GM19467 (cell line): ENCODE results near the gene TRAM2.

Experiments used
- ATAC-seq: cut with Tn5 transposase; IDR thresholded peaks from one replicate; pipeline ENCODE4 v1.9.1; 2021; ENCODE audit warnings: mild to moderate bottlenecking, moderate library complexity; ENCODE audit not compliant: unreplicated experiment

Gene TRAM2, protein sequence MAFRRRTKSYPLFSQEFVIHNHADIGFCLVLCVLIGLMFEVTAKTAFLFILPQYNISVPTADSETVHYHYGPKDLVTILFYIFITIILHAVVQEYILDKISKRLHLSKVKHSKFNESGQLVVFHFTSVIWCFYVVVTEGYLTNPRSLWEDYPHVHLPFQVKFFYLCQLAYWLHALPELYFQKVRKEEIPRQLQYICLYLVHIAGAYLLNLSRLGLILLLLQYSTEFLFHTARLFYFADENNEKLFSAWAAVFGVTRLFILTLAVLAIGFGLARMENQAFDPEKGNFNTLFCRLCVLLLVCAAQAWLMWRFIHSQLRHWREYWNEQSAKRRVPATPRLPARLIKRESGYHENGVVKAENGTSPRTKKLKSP

DNA sequence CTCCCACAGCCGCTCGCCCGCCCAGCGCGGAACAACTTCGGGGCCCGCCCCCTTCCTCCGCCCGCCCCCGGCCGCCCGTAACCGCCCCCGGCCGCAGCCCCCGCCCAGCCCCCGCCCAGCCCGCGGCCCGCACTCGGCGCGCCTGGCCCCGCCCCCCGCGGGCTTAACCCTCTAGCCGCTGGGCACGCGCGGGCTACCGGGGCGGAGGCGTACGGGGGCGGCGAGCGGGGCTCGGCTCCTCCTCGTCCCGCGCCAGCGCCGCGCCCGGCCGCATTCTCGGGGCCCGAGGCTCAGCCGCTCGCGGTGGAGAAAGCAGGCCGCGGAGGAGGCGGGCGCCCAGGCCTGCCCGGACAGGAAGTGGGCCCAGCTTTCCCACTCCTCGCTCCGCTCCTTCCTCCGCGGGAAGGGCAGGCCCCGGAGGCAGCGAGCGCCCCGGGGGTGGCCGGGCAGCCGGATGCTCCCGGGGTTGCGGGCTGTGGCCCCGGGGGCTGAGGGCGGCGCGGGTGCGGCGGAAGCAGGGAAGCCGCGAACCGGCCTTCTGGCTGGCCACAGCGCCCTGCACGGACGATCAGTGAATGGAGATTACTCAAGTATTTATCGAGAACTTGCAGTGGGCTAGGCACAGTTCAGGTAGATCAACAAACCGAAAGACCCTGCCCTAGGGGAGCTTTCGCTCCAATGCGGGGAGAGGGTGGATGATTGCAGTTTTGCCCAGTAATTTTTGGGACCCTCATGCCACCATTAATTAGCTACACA, at the start of gene TRAM2:
TSS of gene TRAM2 (minus strand) at position 39 of the 756 bp plus-strand sequence. CDS start 145 bp downstream, outside the sequence.
- peak; percentile 51 for ATAC-seq

DNA sequence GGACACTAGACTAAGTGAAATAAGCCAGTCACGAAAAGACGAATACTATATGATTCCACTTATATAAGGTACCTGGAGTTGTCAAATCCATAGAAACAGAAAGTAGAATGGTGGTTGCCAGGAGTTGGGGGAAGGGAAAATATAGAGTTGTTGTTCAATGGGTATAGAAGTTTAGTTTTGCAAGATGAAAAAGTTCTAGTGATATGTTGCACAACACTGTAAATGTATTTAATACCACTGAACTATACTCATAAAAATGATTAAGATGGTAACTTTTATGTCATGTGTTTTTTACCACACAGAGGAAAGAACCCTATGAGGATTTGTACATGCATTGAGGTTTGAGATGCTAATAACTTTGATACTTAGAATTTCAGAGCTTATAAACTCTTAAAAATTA, 46.0 kb upstream of the TRAM2 start:
- ATAC-seq: no peak

DNA sequence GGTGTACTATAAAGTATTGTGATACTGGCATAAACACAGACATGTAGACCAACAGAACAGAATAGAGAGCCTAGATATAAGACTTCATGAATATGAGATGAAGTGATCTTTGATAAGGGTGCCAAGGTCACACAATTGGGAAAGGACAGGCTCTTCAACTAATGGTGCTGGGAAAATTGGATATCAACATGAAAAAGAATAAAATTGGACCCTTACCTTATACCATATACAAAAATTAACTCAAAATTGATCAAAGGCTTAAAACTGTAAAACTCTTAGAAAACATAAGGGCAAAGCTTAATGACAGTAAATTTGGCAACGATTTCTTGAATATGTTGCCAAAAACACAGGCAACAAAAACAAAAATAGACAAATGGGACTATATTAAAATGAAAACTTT, 44.8 kb upstream of the TRAM2 start:
- no peak for ATAC-seq

DNA sequence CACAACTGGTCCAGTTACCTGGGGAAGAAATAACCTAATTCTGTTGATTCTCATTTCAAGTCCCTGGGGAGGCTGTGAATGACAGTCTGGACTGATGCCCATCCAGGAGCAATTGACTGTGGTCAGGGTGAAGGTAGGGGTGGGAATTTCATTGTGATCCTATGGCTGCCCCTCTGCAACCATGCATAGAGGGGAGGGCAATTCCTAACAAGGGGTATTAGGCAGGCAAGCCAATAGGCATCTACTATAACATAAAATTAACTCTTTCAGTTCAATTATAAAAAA, 44.0 kb upstream of the TRAM2 start:
- no peak for ATAC-seq

DNA sequence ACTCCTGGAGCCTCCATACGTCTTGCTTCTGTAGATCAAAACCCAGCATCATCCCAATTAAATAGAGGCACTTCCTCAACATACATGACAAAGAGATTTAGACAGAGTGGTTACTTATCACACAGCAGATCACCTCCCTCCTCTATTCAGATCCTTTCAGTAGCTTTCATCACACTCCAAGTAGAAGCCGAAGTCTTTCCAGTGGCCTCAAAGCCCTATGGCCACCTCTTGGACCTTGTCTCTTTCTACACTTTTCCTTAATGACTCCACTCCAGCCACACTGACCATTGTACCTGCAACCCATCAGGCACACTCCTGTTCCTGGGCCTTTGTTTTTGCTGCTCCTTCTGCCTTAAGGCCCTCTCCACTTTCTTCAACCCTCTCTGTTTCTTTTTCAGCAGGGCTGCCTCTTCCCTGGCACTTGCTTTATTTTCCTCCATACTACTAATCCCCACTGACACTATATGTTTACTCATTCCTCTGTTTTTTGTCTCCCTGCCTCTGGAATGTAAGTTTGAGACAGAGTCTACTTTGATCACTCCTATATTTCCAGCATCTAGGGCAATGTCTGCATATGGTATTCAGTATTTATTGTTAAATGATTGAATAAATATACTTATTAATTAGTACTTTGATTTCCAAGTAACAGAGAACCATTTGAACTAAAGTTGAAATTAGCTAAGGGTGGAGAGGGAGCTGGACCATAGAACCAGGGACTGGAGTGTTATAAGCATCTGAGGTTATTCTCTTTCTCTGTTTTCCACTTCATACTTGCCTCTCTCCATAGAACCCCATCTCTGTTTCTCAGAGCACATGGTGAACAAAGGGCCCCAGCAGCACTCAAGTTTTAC, 43.4 kb upstream of the TRAM2 start:
- ATAC-seq: no peak

DNA sequence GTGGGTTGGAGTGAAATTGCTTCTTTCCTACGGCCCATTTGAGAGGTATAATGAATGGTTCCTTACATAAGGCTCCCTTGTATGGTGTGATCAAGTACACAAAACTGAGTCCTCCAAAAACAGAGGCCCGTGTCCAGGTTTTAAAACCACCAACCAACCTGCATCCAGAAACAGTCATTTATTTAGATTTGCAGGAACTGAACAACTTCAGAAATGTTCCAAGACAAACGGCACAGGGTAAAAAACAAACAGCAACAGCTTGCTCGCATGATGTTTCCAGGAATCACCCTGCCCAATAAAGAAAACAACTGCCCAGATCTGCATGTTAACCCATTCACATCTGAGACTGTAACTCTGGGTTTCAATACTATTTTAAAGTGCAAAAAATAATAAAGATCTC, 40.2 kb upstream of the TRAM2 start:
- ATAC-seq: no peak

DNA sequence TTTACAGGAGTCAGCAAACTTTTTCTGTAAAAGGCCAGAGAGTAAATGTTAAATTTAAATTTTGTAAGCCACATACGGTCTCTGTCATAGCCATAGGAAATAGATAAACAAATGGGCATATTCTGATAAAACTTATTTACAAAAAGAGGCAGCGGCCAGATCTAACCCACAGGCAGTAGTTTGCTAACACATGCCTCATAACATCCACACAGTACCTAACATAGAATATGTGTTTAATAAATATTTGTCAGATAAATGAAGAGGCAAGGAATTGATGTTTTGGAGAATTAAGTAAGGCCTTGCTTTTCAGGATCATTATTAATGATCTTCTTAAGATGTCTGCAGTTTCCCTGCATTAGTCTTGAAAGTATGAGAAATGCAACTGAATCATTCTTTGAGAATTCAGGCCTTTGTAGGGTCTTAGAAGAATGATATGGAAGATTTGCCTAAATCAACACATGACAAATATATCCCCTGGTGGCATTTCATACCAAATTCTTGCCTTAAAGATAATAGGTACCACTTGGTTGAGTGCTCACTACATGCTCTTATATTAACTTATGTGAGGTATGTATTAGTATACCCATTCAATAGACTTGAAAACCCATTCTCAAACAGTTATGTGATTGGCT, 39.3 kb upstream of the TRAM2 start:
- ATAC-seq: no peak

DNA sequence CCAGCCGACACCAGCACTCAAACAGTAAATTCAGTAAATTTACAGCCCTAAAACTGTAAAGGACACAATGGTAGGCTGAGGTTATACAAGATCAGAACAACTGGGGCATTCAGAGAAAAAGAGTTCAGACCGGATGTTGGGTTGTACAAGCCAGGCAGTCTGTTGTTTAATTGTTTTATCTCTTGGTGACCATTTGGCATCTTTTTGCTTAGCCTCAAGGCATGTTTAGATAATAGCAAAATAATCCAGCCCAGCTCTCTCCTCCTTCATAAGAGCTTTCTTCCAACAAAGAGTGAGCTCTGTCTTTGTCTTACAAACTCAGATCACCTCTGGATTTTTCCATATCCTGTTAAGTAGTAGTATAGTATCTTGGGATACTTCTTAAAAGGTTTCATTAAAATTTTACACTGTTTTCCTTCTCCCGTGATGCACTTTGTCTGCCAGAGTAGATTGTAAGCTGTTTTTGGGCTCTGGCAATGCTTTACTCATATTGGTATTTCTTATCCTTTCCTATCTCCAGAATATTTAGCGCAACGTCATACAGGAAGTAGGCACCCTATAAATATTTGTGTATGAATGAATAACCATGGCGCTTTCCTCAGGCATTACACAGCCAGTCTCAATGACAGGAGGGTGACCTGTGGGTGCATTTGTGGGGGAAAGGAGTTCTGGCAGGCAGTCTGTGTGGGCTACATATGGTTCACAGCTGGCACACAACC, 35.6 kb upstream of the TRAM2 start:
- no peak for ATAC-seq

DNA sequence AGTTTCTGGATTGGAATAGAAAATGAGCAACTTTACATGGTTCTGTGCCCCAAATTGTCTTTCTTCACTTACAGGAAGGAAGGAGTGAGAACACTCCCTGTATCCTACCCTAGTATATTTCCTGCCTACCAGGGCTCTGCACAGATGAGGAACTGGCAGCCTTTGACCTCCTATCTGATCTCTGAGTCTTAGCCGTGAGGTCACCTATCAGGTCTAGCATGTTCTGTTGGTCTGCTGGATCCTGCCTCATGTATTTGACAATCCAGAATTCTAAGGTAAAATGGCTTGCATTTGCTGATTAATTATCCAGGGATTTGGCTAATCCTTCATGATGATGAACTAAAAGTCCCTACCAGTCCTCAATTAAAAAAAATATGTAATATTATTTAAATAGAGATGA, 35.0 kb upstream of the TRAM2 start:
- no peak for ATAC-seq

DNA sequence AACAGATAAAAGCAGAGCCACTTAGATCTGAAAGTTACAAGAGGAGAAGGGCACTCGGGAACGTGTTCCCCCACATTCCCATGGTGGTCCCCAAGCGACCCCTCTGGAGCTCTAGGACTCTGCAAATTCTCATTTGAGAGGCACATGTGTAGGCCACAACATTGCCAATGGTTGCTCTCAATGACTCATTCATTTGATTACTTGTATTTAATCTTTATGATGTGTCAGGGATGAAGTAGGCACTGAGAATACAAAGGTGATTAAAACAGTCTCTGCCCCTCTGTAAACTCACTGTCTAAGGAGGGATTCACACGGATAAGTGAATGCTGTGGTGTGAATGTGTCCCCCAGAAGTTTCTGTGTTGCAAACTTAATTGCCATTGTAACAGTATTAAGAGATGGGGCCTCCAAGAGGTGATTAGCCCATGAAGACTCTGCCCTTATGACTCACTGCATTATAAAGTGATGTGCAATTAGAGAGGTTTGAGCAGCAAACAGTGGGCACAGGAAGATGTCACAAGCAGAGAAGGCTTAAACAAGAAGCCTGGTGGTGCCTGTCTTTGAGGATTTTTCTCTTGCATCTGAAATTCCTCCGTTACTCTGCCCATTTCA, 34.0 kb upstream of the TRAM2 start:
- no peak for ATAC-seq

DNA sequence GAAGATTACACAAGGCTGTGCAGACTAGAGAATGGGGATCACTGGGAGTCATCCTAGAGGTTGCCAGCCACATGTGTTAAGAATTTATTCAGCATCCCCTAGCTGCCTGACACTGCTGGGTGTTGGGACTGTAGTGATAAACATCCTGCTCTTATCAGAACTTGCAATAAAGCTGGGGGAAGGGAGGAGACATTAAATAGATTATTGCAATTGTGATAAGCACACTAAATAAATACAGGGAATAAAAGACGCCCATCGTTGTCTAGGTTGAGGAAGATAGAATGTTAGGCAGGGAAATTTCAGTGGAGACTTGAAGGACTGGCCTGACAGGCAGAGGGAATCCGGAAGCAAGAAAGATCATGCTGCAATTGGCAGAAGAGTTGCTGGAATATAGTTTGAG, 33.2 kb upstream of the TRAM2 start:
- ATAC-seq: no peak

DNA sequence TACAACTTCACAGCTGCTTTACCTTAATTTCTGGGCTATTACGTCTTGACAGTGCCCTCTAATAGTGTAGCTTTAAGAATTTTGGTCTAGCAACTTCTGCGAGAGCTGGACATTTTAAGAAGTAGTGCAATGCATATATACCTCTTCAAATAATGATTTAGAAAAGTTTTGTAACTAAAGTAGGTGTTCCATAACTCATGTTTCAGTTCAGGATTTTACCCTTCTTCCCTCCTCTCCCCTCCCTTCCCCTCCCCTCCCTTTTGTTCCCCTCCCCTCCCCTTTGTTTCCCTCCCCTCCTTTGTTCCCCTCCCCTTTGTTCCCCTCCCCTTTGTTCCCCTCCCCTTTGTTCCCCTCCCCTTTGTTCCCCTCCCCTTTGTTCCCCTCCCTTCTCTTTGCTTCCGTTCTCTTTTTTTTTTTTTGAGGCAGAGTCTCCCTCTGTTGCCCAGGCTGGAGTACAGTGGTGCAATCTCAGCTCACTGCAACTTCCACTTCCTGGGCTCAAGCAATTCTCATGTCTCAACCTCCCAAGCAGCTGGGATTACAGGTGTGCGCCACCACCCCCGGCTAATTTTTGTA, 28.8 kb upstream of the TRAM2 start:
- ATAC-seq: no peak

DNA sequence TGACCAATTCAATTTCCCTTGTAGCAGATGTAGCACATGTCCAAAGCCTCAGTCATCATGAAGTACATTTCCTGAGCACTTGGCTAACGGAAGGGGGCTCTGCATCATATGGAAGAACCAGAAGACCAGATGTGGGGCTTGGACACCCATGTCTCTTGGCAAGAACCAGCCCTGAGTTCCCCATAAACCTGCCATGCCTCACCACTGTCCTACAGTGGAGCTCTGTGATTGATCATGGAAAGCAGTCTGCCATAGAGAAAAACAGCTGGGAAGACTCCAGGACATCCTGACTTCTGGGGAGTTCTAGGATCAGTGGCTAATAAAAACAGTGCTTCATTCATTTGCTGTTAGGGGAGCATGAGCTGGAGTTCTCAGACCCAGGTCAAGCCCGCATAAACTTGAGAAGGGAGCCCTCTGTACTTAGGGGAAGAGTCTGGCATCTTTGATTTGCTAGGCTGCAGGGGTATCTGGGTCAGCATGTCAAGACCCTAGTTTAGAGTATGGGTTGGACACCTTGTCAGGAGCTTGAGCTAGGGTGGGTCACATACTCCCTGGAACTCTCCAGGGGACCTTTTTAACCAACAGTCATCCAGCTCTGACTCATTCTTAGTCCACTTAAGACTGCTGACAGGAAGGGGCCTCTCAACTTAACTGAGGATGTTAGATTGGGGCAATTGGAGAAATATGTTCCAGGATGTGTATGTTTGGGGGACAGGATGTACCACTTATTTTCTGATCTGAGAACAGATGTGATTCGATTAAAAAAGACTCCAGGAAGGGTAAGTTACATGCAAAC, 26.3 kb upstream of the TRAM2 start:
- no peak for ATAC-seq

DNA sequence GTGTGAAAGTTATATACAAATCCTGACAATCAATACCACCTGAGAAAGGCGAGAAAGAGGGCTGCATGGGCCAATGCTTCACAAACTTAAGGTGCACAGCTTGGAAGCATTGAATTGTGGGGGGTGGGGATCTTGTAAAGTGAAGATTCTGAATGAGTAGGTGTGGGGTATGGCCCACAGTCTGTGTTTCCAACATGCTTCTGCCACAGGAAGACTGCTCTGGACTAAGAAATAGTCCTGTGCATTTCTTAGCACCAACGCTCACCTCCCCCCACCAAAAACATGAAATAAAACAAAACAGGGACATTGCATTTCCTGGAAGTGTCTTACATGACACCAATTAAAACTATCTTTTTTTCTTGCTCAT, 21.9 kb upstream of the TRAM2 start:
- ATAC-seq: no peak

DNA sequence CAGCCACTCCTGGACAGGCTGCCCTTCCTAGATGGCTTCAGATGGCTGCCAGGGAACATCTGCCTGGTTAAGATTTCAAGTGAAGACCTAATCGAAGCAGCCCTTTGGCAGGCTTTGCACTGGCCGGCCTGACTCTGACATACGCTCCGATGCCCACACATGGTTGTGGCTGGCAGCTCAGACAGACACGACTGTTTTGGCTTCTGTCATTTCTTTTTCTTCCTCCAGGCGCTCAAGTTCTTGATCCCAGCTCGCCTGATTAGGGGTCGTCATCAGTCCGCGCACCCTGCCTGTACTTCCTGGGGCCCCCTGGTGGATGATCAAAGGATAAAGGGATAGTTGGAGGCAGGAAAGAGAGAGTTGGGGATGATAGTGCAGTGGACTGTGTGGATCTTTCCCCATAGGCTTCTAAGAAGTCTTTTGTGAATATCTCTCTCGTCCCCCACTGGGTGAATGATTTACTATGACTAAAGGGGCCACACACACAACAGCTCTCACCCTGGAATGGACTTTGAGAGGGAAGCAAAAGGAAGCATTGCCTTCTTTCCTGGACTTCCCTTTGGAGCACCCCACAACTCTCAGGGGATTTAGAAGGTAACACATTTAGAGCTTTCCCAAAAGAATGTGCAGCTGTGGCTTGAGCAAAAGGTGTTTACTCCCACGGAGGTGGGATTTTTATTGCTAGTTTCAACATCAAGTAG, 21.4 kb upstream of the TRAM2 start:
- no peak for ATAC-seq

DNA sequence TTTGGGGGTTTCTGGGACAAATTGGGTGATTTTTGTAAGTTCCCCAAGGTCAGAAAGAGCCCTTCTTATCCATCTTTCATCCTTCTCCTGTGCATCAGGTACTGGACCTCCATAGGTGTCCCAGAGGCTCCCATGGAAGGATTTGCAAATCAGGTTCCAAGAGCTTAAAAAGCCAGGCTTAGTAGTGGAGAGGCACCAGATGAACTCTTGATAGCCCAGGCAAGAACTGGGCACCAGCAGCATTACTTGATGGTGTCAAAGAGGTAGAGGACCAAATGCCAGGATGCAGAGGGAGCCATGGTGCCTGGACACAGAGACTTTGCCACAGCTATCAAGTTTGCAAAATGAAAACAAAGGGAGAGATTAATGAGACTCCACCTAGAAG, 20.9 kb upstream of the TRAM2 start:
- no peak for ATAC-seq

DNA sequence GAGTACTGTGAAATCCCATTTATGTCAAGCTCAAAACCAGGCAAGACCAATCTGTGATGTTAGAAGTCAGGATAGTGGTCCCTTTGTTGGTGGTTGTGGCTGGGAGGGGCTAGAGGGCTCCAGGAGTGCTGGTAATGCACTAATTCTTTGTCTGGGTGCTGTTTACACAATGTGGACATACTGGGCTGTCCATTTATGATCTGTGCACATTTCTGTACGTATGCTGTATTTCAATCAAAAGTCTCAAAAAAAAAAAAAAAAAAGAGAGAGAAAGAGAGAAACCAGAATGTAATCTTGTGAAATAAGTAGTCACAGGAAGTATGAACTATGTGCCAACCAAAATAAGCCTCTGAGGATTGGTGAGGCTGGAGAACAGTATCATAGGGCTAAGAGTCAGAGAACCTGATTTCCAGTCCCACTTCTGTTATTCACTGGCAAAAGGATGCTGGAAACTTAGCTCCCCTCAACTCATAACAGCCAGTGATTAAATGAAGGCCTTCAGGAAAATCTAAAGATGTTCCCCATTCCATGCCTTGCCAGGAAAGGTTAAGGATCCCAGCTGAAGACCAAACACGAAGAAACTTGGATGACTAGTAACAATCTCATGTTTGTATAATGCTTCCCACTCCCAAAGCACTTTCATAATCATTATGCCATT, 19.6 kb upstream of the TRAM2 start:
- ATAC-seq: no peak

DNA sequence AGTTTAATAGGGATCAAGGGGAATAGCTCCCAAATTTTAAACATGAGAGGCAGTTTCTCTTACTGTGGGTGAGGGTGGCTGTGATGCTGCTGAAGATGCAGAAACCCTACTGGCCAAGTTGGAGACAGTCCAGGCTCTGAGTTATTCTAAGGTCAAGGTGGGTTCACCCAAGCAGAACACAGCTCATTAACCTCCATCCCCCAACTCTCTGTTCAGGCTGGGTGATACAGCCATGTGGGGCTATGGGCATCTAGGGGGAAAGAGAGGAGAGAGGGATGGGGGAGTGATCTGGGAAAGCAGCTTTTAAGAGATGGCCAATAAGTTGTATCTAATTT, 18.9 kb upstream of the TRAM2 start:
- ATAC-seq: peak; percentile 63
